GM23338 (cell line): ENCODE measurements around the gene PNKP. TPM values are rescaled to one million over a fixed set of nuclear protein-coding genes. Genes with fewer than 3 reads are reported as not detected.

ENCODE experiments used
- ATAC-seq: fragments of 200-7000 bp; cut with Tn5 transposase; 3 replicates; pipeline ENCODE4 v1.9.1; 2020
- DNase-seq: peaks from one replicate; pipeline ENCODE4 v3.0.0-alpha.2; 2015; ENCODE audit warnings: low spot score
- H2AFZ ChIP-seq: fragments of 200-600 bp; sonication (generic); 2 replicates; pipeline ENCODE4 v1.8.0; 2016; ENCODE audit warnings: antibody characterized with exemption, mild to moderate bottlenecking, moderate library complexity
- H3F3A ChIP-seq: fragments of 200-600 bp; sonication (generic); replicated peaks from 2 replicates; pipeline ENCODE4 v1.8.0; 2017; ENCODE audit warnings: antibody characterized with exemption, mixed run types, low read depth
- H3K27ac ChIP-seq: fragments of 200-600 bp; sonication (generic); 2 replicates; pipeline ENCODE4 v1.6.1; 2016; ENCODE audit warnings: low read depth
- H3K27me3 ChIP-seq: fragments of 200-600 bp; sonication (generic); 2 replicates; pipeline ENCODE4 v1.8.0; 2016; ENCODE audit warnings: mild to moderate bottlenecking, mixed run types, moderate library complexity; ENCODE audit not compliant: insufficient read depth
- H3K36me3 ChIP-seq: fragments of 200-600 bp; sonication (generic); 2 replicates; pipeline ENCODE4 v1.8.0; 2016; ENCODE audit warnings: mild to moderate bottlenecking; ENCODE audit not compliant: insufficient read depth
- H3K4me1 ChIP-seq: fragments of 200-600 bp; sonication (generic); 2 replicates; pipeline ENCODE4 v1.8.0; 2016; ENCODE audit warnings: mild to moderate bottlenecking, moderate library complexity; ENCODE audit not compliant: insufficient read depth
- H3K4me2 ChIP-seq: fragments of 200-600 bp; sonication (generic); 2 replicates; pipeline ENCODE4 v1.7.1; 2017; ENCODE audit warnings: mixed run types
- H3K4me3 ChIP-seq: fragments of 200-600 bp; sonication (generic); 2 replicates; pipeline ENCODE4 v1.6.1; 2016; ENCODE audit warnings: mixed run types
- H3K79me2 ChIP-seq: fragments of 200-600 bp; sonication (generic); replicated peaks from 2 replicates; pipeline ENCODE4 v1.8.0; 2017; ENCODE audit warnings: mild to moderate bottlenecking; ENCODE audit not compliant: insufficient read depth
- H3K9me2 ChIP-seq: fragments of 200-600 bp; sonication (generic); 2 replicates; pipeline ENCODE4 v1.8.0; 2017; ENCODE audit not compliant: insufficient read depth
- H4K20me1 ChIP-seq: fragments of 200-600 bp; sonication (generic); replicated peaks from 2 replicates; pipeline ENCODE4 v1.8.0; 2017; ENCODE audit warnings: mild to moderate bottlenecking; ENCODE audit not compliant: insufficient read depth
- H3K27ac Mint-ChIP-seq: 2 replicates; pipeline ENCODE4 v1.8.0; 2020; ENCODE audit warnings: inconsistent platforms, mild to moderate bottlenecking, moderate library complexity, mixed read lengths
- H3K27me3 Mint-ChIP-seq: 3 replicates; pipeline ENCODE4 v1.8.0; 2022; ENCODE audit warnings: low read depth, mild to moderate bottlenecking, moderate library complexity, mixed read lengths, inconsistent platforms; ENCODE audit not compliant: insufficient read depth, poor library complexity
- H3K36me3 Mint-ChIP-seq: 3 replicates; pipeline ENCODE4 v1.8.0; 2021; ENCODE audit warnings: low read depth, mild to moderate bottlenecking, inconsistent platforms, moderate library complexity, mixed read lengths
- H3K4me1 Mint-ChIP-seq: 3 replicates; pipeline ENCODE4 v1.8.0; 2020; ENCODE audit warnings: mild to moderate bottlenecking, inconsistent platforms, mixed read lengths
- H3K4me3 Mint-ChIP-seq: 3 replicates; pipeline ENCODE4 v1.8.0; 2021; ENCODE audit warnings: moderate library complexity, mild to moderate bottlenecking, inconsistent platforms, mixed read lengths
- H3K9me3 Mint-ChIP-seq: 3 replicates; pipeline ENCODE4 v1.8.0; 2020; ENCODE audit warnings: moderate library complexity, mild to moderate bottlenecking, inconsistent platforms, mixed read lengths
- CREB1 ChIP-seq: fragments of 250-450 bp; sonication (Bioruptor Pico); IDR thresholded peaks from 2 replicates; pipeline ENCODE4 v1.5.0; 2020; ENCODE audit warnings: low read depth, mild to moderate bottlenecking, moderate library complexity
- CTCF ChIP-seq, 2 experiments: fragments of 200-600 bp in 1 of 2; sonication (generic) in 1 of 2; conservative IDR thresholded peaks; 2 replicates each; pipeline versions ENCODE4 v1.5.1 to v1.6.1; 2016 to 2017; ENCODE audit warnings: antibody characterized with exemption in 2 of 2, low read depth in 2 of 2, mild to moderate bottlenecking in 2 of 2, moderate library complexity in 1 of 2
- ETS1 ChIP-seq: IDR thresholded peaks from 2 replicates; pipeline ENCODE4 v1.6.1; 2016; ENCODE audit warnings: antibody characterized with exemption
- EZH2 ChIP-seq: fragments of 200-600 bp; sonication (generic); IDR thresholded peaks from one replicate; pipeline ENCODE4 v1.8.0; 2017; ENCODE audit warnings: antibody characterized with exemption, mild to moderate bottlenecking, low read depth; ENCODE audit not compliant: unreplicated experiment
- EZH2phosphoT487 ChIP-seq: fragments of 200-600 bp; sonication (generic); IDR thresholded peaks from one replicate; pipeline ENCODE4 v1.8.1; 2018; ENCODE audit warnings: antibody characterized with exemption; ENCODE audit not compliant: unreplicated experiment
- JUNB ChIP-seq: IDR thresholded peaks from one replicate; pipeline ENCODE4 v1.6.1; 2016; ENCODE audit warnings: antibody characterized with exemption; ENCODE audit not compliant: unreplicated experiment
- NANOG ChIP-seq: IDR thresholded peaks from 2 replicates; pipeline ENCODE4 v1.6.1; 2016; ENCODE audit warnings: antibody characterized with exemption, borderline replicate concordance
- POLR2AphosphoS5 ChIP-seq: IDR thresholded peaks from 2 replicates; pipeline ENCODE4 v1.6.1; 2016; ENCODE audit warnings: antibody characterized with exemption, low read depth
- REST ChIP-seq: IDR thresholded peaks from one replicate; pipeline ENCODE4 v1.6.1; 2018; ENCODE audit warnings: antibody characterized with exemption; ENCODE audit not compliant: unreplicated experiment
- STAT1 ChIP-seq: IDR thresholded peaks from one replicate; pipeline ENCODE4 v1.6.1; 2016; ENCODE audit warnings: antibody characterized with exemption; ENCODE audit not compliant: unreplicated experiment
- ZNF114 ChIP-seq: fragments of 250-450 bp; sonication (Bioruptor Pico); IDR thresholded peaks from 2 replicates; pipeline ENCODE4 v1.5.0; 2020; ENCODE audit warnings: mild to moderate bottlenecking, moderate library complexity
- ZNF331 ChIP-seq: fragments of 250-450 bp; sonication (Bioruptor Pico); IDR thresholded peaks from 2 replicates; pipeline ENCODE4 v1.5.0; 2020; ENCODE audit warnings: low read depth, mild to moderate bottlenecking, moderate library complexity
- polyA plus RNA-seq: library from polyadenylated mRNA; unstranded; fragments of >200 nt; fragmentation: Nextera tagmentation; extraction: Ambion mirVana; gene quantifications from 2 replicates; pipeline ENCODE4 v1.2.1, GENCODE V29; 2016
- total RNA-seq: library from RNA; depleted of rRNA; stranded (reverse); fragments of >200 nt; shearing (Covaris generic); gene quantifications from 2 replicates; pipeline ENCODE4 v1.2.3, GENCODE V29; 2014

Gene PNKP
- total and polyA plus RNA-seq, 2 experiments from 2014 or later: 99.6 to 109 TPM

GRCh38 chr19:49816590-49816989 lies 50.8 kb downstream of the PNKP start:
- ATAC-seq (no peak), DNase-seq (no peak)
- H2AFZ ChIP-seq: no peak overlapping the region
- no peaks in the 10 kb centered on the region for H3K9me2 ChIP-seq
- H3K9me3 Mint-ChIP-seq: no peaks in the 10 kb centered on the region
- H3K4me3 ChIP-seq: no peak overlapping the region
- peaks cover 6% of the 10 kb centered on the region for H3K36me3 Mint-ChIP-seq
- H3K4me2 ChIP-seq: no peak overlapping the region
- no peak for TF ChIP-seq ZNF331
- no peak for TF ChIP-seq STAT1
- TF ChIP-seq NANOG: no peak
- TF ChIP-seq ZNF114 (CRISPR knock-in tag): no peak
- no peak for TF ChIP-seq CREB1
- H3K36me3 ChIP-seq: no peaks in the 10 kb centered on the region; the same call in 1 of the 2 replicates
- H3K4me1 Mint-ChIP-seq: peaks cover 17% of the 10 kb centered on the region
- peaks cover 4% of the 10 kb centered on the region; the same call in 1 of the 2 replicates for H3K4me1 ChIP-seq
- peaks cover 25% of the 10 kb centered on the region for H3K79me2 ChIP-seq
- H4K20me1 ChIP-seq: no peaks in the 10 kb centered on the region
- no peak overlapping the region for H3K27ac ChIP-seq
- H3F3A ChIP-seq: no peaks in the 10 kb centered on the region; the same call in 1 of the 2 replicates
- H3K27ac Mint-ChIP-seq: no peak overlapping the region
- H3K27me3 Mint-ChIP-seq: peaks cover 24% of the 10 kb centered on the region
- H3K4me3 Mint-ChIP-seq: no peak overlapping the region
- H3K27me3 ChIP-seq: no peaks in the 10 kb centered on the region

GRCh38 chr19:49814010-49814409 lies 53.4 kb downstream of the PNKP start:
- no peak for ATAC-seq
- H3K36me3 ChIP-seq: no peaks in the 10 kb centered on the region; the same call in 1 of the 2 replicates
- no peaks in the 10 kb centered on the region for H3K9me2 ChIP-seq
- no peak overlapping the region for H3K4me2 ChIP-seq
- H3K79me2 ChIP-seq: peaks cover 8% of the 10 kb centered on the region
- Mint-ChIP-seq H3K4me3 (peak overlapping the region; percentile 92; the same call in 2 of the 3 replicates), H3K36me3 (peaks cover 5% of the 10 kb centered on the region; the same call in 2 of the 3 replicates), H3K27me3 (peaks cover 30% of the 10 kb centered on the region), H3K27ac (peak overlapping the region; percentile 85), H3K9me3 (no peaks in the 10 kb centered on the region; the same call in 2 of the 3 replicates), H3K4me1 (peaks cover 18% of the 10 kb centered on the region)
- peaks cover 10% of the 10 kb centered on the region; the same call in 1 of the 2 replicates for H3K4me1 ChIP-seq
- H3F3A ChIP-seq: peaks cover 4% of the 10 kb centered on the region
- peak overlapping the region; percentile 0; the same call in 1 of the 2 replicates for H3K27ac ChIP-seq
- no peak overlapping the region for H2AFZ ChIP-seq
- no peak overlapping the region for H3K4me3 ChIP-seq
- H4K20me1 ChIP-seq: no peaks in the 10 kb centered on the region
- DNase-seq: no peak
- no peaks in the 10 kb centered on the region for H3K27me3 ChIP-seq
- no peak for TF ChIP-seq CTCF (conservative IDR thresholded peaks at IDR 0.05; ENCODE audit: low read depth in 2 of 2)
- TF ChIP-seq STAT1: no peak
- no peak for TF ChIP-seq JUNB
- no peak for TF ChIP-seq EZH2phosphoT487
- TF ChIP-seq POLR2AphosphoS5: no peak
- TF ChIP-seq CREB1: no peak
- TF ChIP-seq ETS1: no peak
- no peak for TF ChIP-seq ZNF331
- TF ChIP-seq ZNF114 (CRISPR knock-in tag): no peak
- no peak for TF ChIP-seq EZH2
- no peak for TF ChIP-seq REST
- no peak for TF ChIP-seq NANOG
